M059J (cell line): ENCODE results near the gene NDUFS7. TPM values are rescaled to one million over a fixed set of nuclear protein-coding genes. Genes with fewer than 3 reads are reported as not detected.
"Not testable (repeated sequence)": the region's sequence is repeated elsewhere in the genome, so short reads cannot be mapped to it uniquely, and the experiment has no call there.

Experiments used
- DNase-seq: peaks from one replicate; pipeline ENCODE4 v3.0.0-alpha.2; 2012; ENCODE audit warnings: low read depth
- total RNA-seq: library from RNA; depleted of rRNA; stranded (reverse); fragments of >200 nt; shearing (Covaris generic); gene quantifications from 2 replicates; pipeline ENCODE4 v1.2.3, GENCODE V29; 2014

NDUFS7 gene
- total RNA-seq, 1 experiment from 2014 or later, result 119 TPM

GRCh38 chr19:1417681-1418495 is 34.2 kb downstream of the NDUFS7 start:
- DNase-seq, result no peak

- no peak for DNase-seq
Measured at GRCh38 chr19:1418496-1418775, 34.7 kb downstream of the NDUFS7 start.

- DNase-seq, result no peak
Measured at GRCh38 chr19:1418951-1419738, 35.4 kb downstream of the NDUFS7 start.

GRCh38 chr19:1420085-1420484 is 36.4 kb downstream of the NDUFS7 start:
- not testable (repeated sequence) for DNase-seq

GRCh38 chr19:1420590-1420989 is 36.9 kb downstream of the NDUFS7 start:
- no peak for DNase-seq

- no peak for DNase-seq
Measured at GRCh38 chr19:1421218-1421957, 37.7 kb downstream of the NDUFS7 start.

GRCh38 chr19:1421958-1422305 is 38.2 kb downstream of the NDUFS7 start:
- no peak for DNase-seq

- DNase-seq, result no peak
Measured at GRCh38 chr19:1422360-1422759, 38.7 kb downstream of the NDUFS7 start.

- DNase-seq, result no peak
Measured at GRCh38 chr19:1422943-1423342, 39.2 kb downstream of the NDUFS7 start.

GRCh38 chr19:1423436-1424191 is 39.9 kb downstream of the NDUFS7 start:
- DNase-seq, result no peak

- no peak for DNase-seq
Measured at GRCh38 chr19:1424192-1424955, 40.7 kb downstream of the NDUFS7 start.

- no peak for DNase-seq
Measured at GRCh38 chr19:1425102-1425837, 41.6 kb downstream of the NDUFS7 start.

- DNase-seq, result no peak
Measured at GRCh38 chr19:1425902-1426301, 42.2 kb downstream of the NDUFS7 start.

- no peak for DNase-seq
Measured at GRCh38 chr19:1426736-1427135, 43.0 kb downstream of the NDUFS7 start.

GRCh38 chr19:1427221-1427920 is 43.7 kb downstream of the NDUFS7 start:
- no peak for DNase-seq

- DNase-seq, result no peak
Measured at GRCh38 chr19:1428738-1429391, 45.2 kb downstream of the NDUFS7 start.

GRCh38 chr19:1429750-1430149 is 46.0 kb downstream of the NDUFS7 start:
- no peak for DNase-seq

GRCh38 chr19:1430246-1430645 is 46.5 kb downstream of the NDUFS7 start:
- no peak for DNase-seq
